Stimulated activated CD8-positive, alpha-beta memory T cell treated with anti-CD3 and anti-CD28 coated beads, Interleukin-2, amount 100 ng/mL, for 1 hour (primary cell): ENCODE results near the gene PUM2.

ENCODE experiments used
- DNase-seq, 2 donors: peaks; one replicate each; pipeline ENCODE4 v3.0.0-alpha.2; 2020; ENCODE audit warnings: low read depth in 2 of 2

Gene PUM2

GRCh38 chr2:20203521-20204225 lies 147.0 kb downstream of the PUM2 start:
- no peak for DNase-seq

- no peak for DNase-seq
Measured at GRCh38 chr2:20203072-20203471, 147.6 kb downstream of the PUM2 start.

- no peak for DNase-seq
Measured at GRCh38 chr2:20201671-20202070, 149.0 kb downstream of the PUM2 start.

- no peak for DNase-seq
Measured at GRCh38 chr2:20200697-20201555, 149.7 kb downstream of the PUM2 start.

GRCh38 chr2:20199633-20200270 lies 150.9 kb downstream of the PUM2 start:
- no peak for DNase-seq

GRCh38 chr2:20198796-20199632 lies 151.6 kb downstream of the PUM2 start:
- no peak for DNase-seq
